Lung (tissue), 12 donors: ENCODE results near the gene VWA3A. TPM values are rescaled to one million over a fixed set of nuclear protein-coding genes. Genes with fewer than 3 reads are reported as not detected.

Source experiments
- ATAC-seq: fragments of 200-7000 bp; cut with Tn5 transposase; one replicate; pipeline ENCODE4 v1.9.1; 2020; ENCODE audit warnings: moderate number of reproducible peaks; ENCODE audit not compliant: insufficient read depth, low FRiP score
- DNase-seq, 3 donors: peaks; one replicate each; pipeline ENCODE4 v3.0.0-alpha.2; 2013 to 2017
- H3K27ac ChIP-seq, 2 donors: one replicate each; pipeline ENCODE4 v1.5.1; 2013; ENCODE audit warnings: mild to moderate bottlenecking in 2 of 2, moderate library complexity in 2 of 2, control low read depth in 1 of 2, inconsistent platforms in 1 of 2, low read depth in 1 of 2, low read length in 1 of 2
- H3K27me3 ChIP-seq, 3 donors: one replicate each; pipeline ENCODE4 v1.5.1; 2013; ENCODE audit warnings: low read length in 2 of 3; ENCODE audit not compliant: control insufficient read depth in 3 of 3, insufficient read depth in 3 of 3
- H3K36me3 ChIP-seq, 4 donors: one replicate each; pipeline ENCODE4 v1.5.1; 2013; ENCODE audit warnings: low read length in 4 of 4, mild to moderate bottlenecking in 1 of 4, moderate library complexity in 1 of 4; ENCODE audit not compliant: control insufficient read depth in 4 of 4, insufficient read depth in 4 of 4
- H3K4me1 ChIP-seq, 5 donors: one replicate each; pipeline ENCODE4 v1.5.1; 2013; ENCODE audit warnings: low read length in 5 of 5, mild to moderate bottlenecking in 2 of 5, moderate library complexity in 1 of 5; ENCODE audit not compliant: control insufficient read depth in 5 of 5, insufficient read depth in 5 of 5
- H3K4me3 ChIP-seq: one replicate; pipeline ENCODE4 v1.5.1; 2013; ENCODE audit warnings: mild to moderate bottlenecking, control low read depth, moderate library complexity
- H3K9ac ChIP-seq, 2 donors: one replicate each; pipeline ENCODE4 v1.5.1; 2013; ENCODE audit warnings: low read length in 2 of 2, control low read depth in 1 of 2; ENCODE audit not compliant: insufficient read depth in 1 of 2
- H3K9me3 ChIP-seq, 4 donors: one replicate each; pipeline ENCODE4 v1.5.1; 2013; ENCODE audit warnings: low read length in 3 of 4, mild to moderate bottlenecking in 1 of 4, moderate library complexity in 1 of 4; ENCODE audit not compliant: control insufficient read depth in 4 of 4, insufficient read depth in 3 of 4
- WGBS, 2 donors: extraction: QIAGEN DNeasy Blood & Tissue Kit; methylation state at CpG; one replicate each; pipeline ENCODE4 v1.1.7; 2013; 5-methylcytosine and 5-hydroxymethylcytosine counted together
- polyA plus RNA-seq, 2 donors: library from polyadenylated mRNA; stranded (reverse); fragments of 200-250 nt; gene quantifications; one replicate each; pipeline ENCODE4 v1.2.1, GENCODE V29; 2013
- total RNA-seq, 2 donors: library from RNA; depleted of rRNA in 1 of 2; stranded (reverse); fragments of >200 nt in 1 of 2; gene quantifications; one replicate each; pipeline ENCODE4 v1.2.1, GENCODE V29; 2014 to 2021
- TF ChIP-seq, protein P1 (sequence below): IDR thresholded peaks from 2 replicates; pipeline ENCODE4 v1.5.1; 2012; ENCODE audit warnings: mild to moderate bottlenecking; ENCODE audit errors: control extremely low read depth, extremely low read depth
- donor health status: control.
- donor health status: control.
- donor health status: Bipolar disorder and iron deficiency.
- donor health status: healthy.
- donor health status: DM: yes; HTN: yes; CAD: no.

The VWA3A gene
- total and polyA plus RNA-seq, 4 donors, result 2.4 to 15.1 (median 8.7) TPM

DNA sequence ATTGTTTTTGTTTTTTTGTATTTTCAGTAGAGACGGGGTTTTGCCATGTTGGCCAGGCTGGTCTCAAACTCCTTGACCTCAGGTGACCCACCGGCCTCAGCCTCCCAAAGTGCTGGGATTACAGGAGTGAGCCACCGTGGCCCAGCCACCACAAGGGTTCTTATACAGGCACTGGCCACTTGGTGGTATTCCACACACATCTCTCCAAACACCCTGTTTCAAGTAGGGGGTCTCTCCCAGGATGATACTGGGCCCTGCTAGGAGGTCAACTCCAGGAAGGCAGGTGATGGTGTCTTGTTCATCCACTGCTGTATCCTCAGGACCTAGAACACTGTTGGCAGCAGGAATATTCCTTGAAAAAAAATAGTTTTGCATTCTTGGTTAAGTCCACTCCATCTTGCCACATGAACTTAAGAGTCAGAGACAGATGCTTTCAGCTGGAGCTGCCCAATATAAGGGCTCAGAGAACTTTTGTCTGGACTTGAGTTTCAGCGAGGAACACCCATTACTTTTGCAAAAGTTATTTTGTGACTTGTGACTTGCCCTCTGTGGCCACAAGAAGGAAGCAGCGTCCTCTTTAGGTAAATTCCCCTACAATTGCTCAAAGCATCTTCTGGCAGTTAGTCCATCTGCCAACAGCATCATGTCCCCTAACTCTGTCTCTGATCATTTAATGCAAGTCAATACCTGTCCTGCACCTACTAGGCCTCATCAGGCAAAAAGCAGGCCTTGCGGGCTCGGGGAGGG, 106.4 kb downstream of the VWA3A start:
- H3K9ac ChIP-seq, result no peak overlapping the region
- WGBS, 2 donors, result 74% methylated on average over 7 of the region's 7 CpGs
- ATAC-seq, result no peak
- no peaks in the 10 kb centered on the region for H3K27me3 ChIP-seq
- H3K4me3 ChIP-seq, result no peak overlapping the region
- peak overlapping the region in 1 of 2 donors; percentile 57 for H3K27ac ChIP-seq
- TF ChIP-seq, protein P1, sequence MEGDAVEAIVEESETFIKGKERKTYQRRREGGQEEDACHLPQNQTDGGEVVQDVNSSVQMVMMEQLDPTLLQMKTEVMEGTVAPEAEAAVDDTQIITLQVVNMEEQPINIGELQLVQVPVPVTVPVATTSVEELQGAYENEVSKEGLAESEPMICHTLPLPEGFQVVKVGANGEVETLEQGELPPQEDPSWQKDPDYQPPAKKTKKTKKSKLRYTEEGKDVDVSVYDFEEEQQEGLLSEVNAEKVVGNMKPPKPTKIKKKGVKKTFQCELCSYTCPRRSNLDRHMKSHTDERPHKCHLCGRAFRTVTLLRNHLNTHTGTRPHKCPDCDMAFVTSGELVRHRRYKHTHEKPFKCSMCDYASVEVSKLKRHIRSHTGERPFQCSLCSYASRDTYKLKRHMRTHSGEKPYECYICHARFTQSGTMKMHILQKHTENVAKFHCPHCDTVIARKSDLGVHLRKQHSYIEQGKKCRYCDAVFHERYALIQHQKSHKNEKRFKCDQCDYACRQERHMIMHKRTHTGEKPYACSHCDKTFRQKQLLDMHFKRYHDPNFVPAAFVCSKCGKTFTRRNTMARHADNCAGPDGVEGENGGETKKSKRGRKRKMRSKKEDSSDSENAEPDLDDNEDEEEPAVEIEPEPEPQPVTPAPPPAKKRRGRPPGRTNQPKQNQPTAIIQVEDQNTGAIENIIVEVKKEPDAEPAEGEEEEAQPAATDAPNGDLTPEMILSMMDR, result no peak
- no peak for DNase-seq
- H3K4me1 ChIP-seq, result peaks cover 0 to 4% (median 0%) of the 10 kb centered on the region in 5 donors
- no peaks in the 10 kb centered on the region for H3K9me3 ChIP-seq
- no peaks in the 10 kb centered on the region for H3K36me3 ChIP-seq

DNA sequence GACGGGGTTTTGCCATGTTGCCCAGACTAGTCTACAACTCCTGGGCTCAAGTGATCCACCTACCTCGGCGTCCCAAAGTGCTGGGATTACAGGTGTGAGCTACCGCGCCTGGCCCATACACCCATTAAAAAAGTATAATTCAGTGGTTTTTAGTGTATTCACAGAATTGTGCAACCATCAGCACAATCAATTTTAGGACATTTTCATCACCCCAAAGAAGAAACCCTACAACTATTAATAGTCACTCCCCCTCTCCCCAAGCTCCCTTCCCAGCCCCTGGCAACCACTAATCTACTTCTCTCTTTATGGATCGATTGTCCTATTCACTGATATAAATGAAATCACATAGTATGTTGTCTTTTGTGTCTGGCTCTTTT, 109.9 kb downstream of the VWA3A start:
- no peak overlapping the region for H3K4me3 ChIP-seq

DNA sequence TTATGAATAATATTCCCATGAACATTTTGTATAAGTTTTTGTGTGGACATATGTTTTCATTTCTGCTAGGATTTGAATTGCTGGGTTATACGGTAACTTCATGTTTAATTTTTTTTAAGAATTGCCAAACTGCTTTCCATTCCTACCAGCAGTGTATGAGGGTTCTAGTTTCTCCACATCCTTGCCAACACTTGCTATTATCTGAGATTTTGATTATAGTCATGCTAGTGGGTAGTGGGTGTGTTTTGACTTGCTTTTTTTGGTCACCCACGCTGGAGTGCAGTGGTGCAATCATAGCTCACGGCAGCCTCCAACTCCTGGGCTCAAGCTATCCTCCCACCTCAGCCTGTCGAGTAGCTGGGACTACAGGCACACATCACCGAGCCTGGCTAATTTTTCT, 110.8 kb downstream of the VWA3A start:
- H3K4me3 ChIP-seq, result no peak overlapping the region
- no peaks in the 10 kb centered on the region for H3K36me3 ChIP-seq
- ATAC-seq, result no peak
- no peak overlapping the region for H3K9ac ChIP-seq
- H3K9me3 ChIP-seq, result no peaks in the 10 kb centered on the region
- 85 to 88% methylated on average over 5 of the region's 5 CpGs for WGBS, 2 donors
- TF ChIP-seq, protein P1, result no peak
- H3K27ac ChIP-seq, result no peak overlapping the region
- peaks cover 0 to 11% (median 3%) of the 10 kb centered on the region in 5 donors for H3K4me1 ChIP-seq
- H3K27me3 ChIP-seq, result no peaks in the 10 kb centered on the region
- no peak for DNase-seq

More for the DNA sequence above, 109.9 kb downstream of the VWA3A start:
- no peaks in the 10 kb centered on the region for H3K9me3 ChIP-seq
- peaks cover 0 to 2% (median 0%) of the 10 kb centered on the region in 5 donors for H3K4me1 ChIP-seq
- TF ChIP-seq, protein P1, result no peak
- H3K27me3 ChIP-seq, result no peaks in the 10 kb centered on the region
- no peak overlapping the region for H3K9ac ChIP-seq
- no peak for DNase-seq
- no peak for ATAC-seq
- no peak overlapping the region for H3K27ac ChIP-seq
- WGBS, 2 donors, result 93 to 96% methylated on average over 6 of the region's 6 CpGs
- H3K36me3 ChIP-seq, result no peaks in the 10 kb centered on the region
